CD4-positive, alpha-beta memory T cell (primary cell): Measurements from ENCODE around the gene SYTL3. TPM values are rescaled to one million over a fixed set of nuclear protein-coding genes. Genes with fewer than 3 reads are reported as not detected.

Source experiments
- CTCF ChIA-PET: fragments of 350-600 bp; sonication (Branson Sonifier 250); formaldehyde crosslinking; loops from one replicate; lab custom pipeline; 2021; ENCODE audit warnings: inconsistent platforms; ENCODE audit not compliant: partially characterized antibody; lab: Charles Lee
- POLR2A ChIA-PET: fragments of 350-600 bp; sonication (Branson Sonifier 250); formaldehyde crosslinking; loops from one replicate; lab custom pipeline; 2021; ENCODE audit not compliant: partially characterized antibody; lab: Charles Lee
- DNase-seq, 5 donors: peaks; one replicate each; pipeline versions ENCODE4 v3.0.0 to v3.0.0-alpha.2; 2020 to 2022; ENCODE audit warnings: mixed read lengths in 1 of 5
- H3K27ac ChIP-seq: one replicate; pipeline ENCODE4 v1.7.0; 2013; ENCODE audit warnings: low read depth, low read length
- H3K27me3 ChIP-seq: 2 replicates; pipeline ENCODE4 v1.7.0; 2013; ENCODE audit warnings: mild to moderate bottlenecking, low read length, moderate library complexity; ENCODE audit not compliant: insufficient read depth
- H3K36me3 ChIP-seq: 2 replicates; pipeline ENCODE4 v1.7.0; 2013; ENCODE audit warnings: mild to moderate bottlenecking, low read length, moderate library complexity; ENCODE audit not compliant: insufficient read depth
- H3K4me1 ChIP-seq: 2 replicates; pipeline ENCODE4 v1.7.0; 2013; ENCODE audit warnings: mild to moderate bottlenecking, low read length, moderate library complexity; ENCODE audit not compliant: insufficient read depth
- H3K4me3 ChIP-seq, 2 donors: one replicate each; pipeline ENCODE4 v1.7.0; 2013; ENCODE audit warnings: low read length in 2 of 2, mild to moderate bottlenecking in 1 of 2
- H3K9me3 ChIP-seq, 2 donors: one replicate each; pipeline ENCODE4 v1.7.0; 2013; ENCODE audit warnings: low read length in 2 of 2, control low read depth in 1 of 2; ENCODE audit not compliant: control insufficient read depth in 1 of 2
- H3K27ac Mint-ChIP-seq, 7 donors: one replicate each; pipeline ENCODE4 v1.8.0; 2020 to 2021; ENCODE audit warnings: mixed read lengths in 7 of 7, mild to moderate bottlenecking in 6 of 7, inconsistent platforms in 3 of 7, moderate library complexity in 3 of 7
- H3K27me3 Mint-ChIP-seq, 2 donors: one replicate each; pipeline ENCODE4 v1.8.0; 2020 to 2021; ENCODE audit warnings: mixed read lengths in 2 of 2
- H3K36me3 Mint-ChIP-seq, 2 donors: one replicate each; pipeline ENCODE4 v1.8.0; 2020 to 2021; ENCODE audit warnings: mixed read lengths in 2 of 2, inconsistent platforms in 1 of 2, mild to moderate bottlenecking in 1 of 2
- H3K4me1 Mint-ChIP-seq, 4 donors: one replicate each; pipeline ENCODE4 v1.8.0; 2020 to 2021; ENCODE audit warnings: mixed read lengths in 4 of 4, mild to moderate bottlenecking in 1 of 4
- H3K4me3 Mint-ChIP-seq, 8 donors: one replicate each; pipeline ENCODE4 v1.8.0; 2020 to 2021; ENCODE audit warnings: mixed read lengths in 8 of 8, mild to moderate bottlenecking in 7 of 8, moderate library complexity in 6 of 8, inconsistent platforms in 3 of 8
- H3K9me3 Mint-ChIP-seq, 8 donors: one replicate each; pipeline ENCODE4 v1.8.0; 2020 to 2021; ENCODE audit warnings: mixed read lengths in 8 of 8, mild to moderate bottlenecking in 5 of 8, inconsistent platforms in 3 of 8, moderate library complexity in 1 of 8
- intact Hi-C: fragments of 100-400 bp; cut with micrococcal nuclease; formaldehyde crosslinking; loops from one replicate; pipeline ENCODE4 v1.15.1; 2023
- polyA plus RNA-seq, 2 donors: library from polyadenylated mRNA; unstranded; fragments of 300-500 nt; fragmentation: Illumina TruSeq; gene quantifications; one replicate each; pipeline ENCODE4 v1.2.3, GENCODE V29; 2021
- total RNA-seq, 2 experiments: library from RNA; stranded (reverse); gene quantifications; one replicate each; pipeline ENCODE4 v1.2.3, GENCODE V29; 2021

Gene SYTL3
- total and polyA plus RNA-seq, 4 experiments from 2014 or later = 11.9 to 24.3 (median 17.8) TPM

DNA sequence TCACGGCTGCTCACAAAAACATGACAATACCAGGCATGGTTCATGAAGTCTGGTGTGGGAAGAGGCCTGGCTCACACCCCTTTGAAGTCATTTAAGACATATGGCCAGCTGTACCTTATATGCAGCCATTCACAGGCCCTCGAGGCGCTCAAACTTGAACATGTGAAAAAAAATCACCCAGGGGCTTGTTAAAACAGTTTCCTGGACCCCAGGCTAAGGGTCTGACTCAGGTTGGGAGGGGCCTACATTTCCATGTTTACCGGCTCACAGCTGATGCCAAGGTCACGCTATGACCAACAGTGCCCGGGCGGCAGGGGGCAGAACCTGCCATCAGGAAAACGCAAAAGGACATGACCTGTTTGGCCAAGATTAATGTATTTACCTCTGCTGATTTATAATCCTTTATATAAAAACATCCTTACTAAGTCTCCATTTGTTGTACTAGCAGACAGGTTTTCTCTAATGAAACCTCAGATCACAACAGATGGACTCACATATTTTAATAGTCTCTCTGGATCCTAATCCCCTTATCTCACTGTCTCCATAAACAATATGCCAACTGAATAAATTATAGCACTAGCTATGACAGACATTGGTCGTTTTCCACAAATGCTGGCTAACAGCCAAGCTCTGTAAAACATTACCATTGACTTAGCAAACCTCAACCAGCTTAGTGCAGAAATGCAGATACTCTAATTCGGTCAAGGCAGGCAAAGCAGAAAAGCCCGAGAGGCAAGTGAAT lies 149.4 kb downstream of the SYTL3 start:
- CTCF ChIA-PET = interaction anchor here (2.5 to 2.8 kb wide), 2 partner anchors 10 to 12 kb away, joined by 6 to 9 read pairs; no protein-coding TSS in a partner anchor
- peak overlapping the region in 6 of 7 donors; percentile 55 to 96 (median 84) for H3K27ac Mint-ChIP-seq
- H3K4me1 Mint-ChIP-seq = peaks cover 68 to 96% (median 83%) of the 10 kb centered on the region in 4 donors

DNA sequence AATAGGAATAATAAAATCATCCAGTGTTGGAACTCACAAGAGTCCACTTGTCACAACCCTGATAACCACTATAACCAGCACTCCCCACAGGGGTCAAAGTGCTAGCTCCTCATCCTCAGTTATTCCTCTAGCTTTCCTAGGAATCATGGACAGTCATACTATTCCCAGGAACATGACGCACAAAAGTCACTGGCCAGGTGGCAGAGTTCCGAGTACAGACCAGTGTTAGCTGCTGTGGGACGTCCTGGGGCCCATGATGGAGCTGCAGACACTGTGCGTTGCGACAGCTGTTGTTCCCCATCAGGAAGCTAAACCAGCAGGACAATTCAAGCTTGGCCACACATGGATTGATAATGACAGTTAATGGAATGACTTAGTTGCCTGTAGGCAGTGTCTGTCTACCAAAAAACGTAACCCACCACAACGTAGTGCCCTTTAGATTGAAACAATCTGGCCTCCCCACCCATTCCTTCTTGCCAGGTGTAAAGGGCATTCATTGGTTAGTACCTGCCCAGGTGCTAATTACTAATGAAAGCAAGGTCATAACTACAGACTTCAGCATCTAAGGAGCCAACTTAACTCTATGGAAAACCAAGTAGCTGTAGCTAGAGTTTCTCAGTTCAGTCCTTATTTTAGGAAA lies 151.9 kb downstream of the SYTL3 start:
- Mint-ChIP-seq H3K27me3 (no peaks in the 10 kb centered on the region), H3K4me3 (peak overlapping the region in 5 of 8 donors; percentile 24 to 78 (median 62)), H3K36me3 (peaks cover 24 to 45% of the 10 kb centered on the region in 2 donors), H3K4me1 (peaks cover 71 to 98% (median 84%) of the 10 kb centered on the region in 4 donors), H3K27ac (peak overlapping the region; percentile 29 to 96 (median 82)), H3K9me3 (peaks cover 0 to 4% (median 0%) of the 10 kb centered on the region in 8 donors)
- ChIA-PET POLR2A (interaction anchor here (1.1 to 10.6 kb wide), 6 partner anchors 12 to 68 kb away, joined by 3 to 119 read pairs (median 4); partner anchors contain the start of gene EZR), CTCF (interaction anchor here (2.0 kb wide), 1 partner anchor 68 kb away, joined by 5 read pairs; no protein-coding TSS in a partner anchor)
- H3K27me3 ChIP-seq = no peaks in the 10 kb centered on the region
- H3K4me1 ChIP-seq = peaks cover 98% of the 10 kb centered on the region
- no peak overlapping the region for H3K4me3 ChIP-seq
- intact Hi-C loops = no loop called here
- H3K9me3 ChIP-seq = no peaks in the 10 kb centered on the region
- no peaks in the 10 kb centered on the region for H3K36me3 ChIP-seq
- H3K27ac ChIP-seq = no peak overlapping the region
- no peak for DNase-seq

More for the DNA sequence above, 149.4 kb downstream of the SYTL3 start:
- H3K4me3 Mint-ChIP-seq = peak overlapping the region in 7 of 8 donors; percentile 12 to 71 (median 59)
- peaks cover 18 to 36% of the 10 kb centered on the region in 2 donors for H3K36me3 Mint-ChIP-seq
- POLR2A ChIA-PET = interaction anchor here (1.1 to 10.6 kb wide), 6 partner anchors 9 to 70 kb away, joined by 3 to 119 read pairs (median 6); partner anchors contain the start of gene EZR
- H3K9me3 Mint-ChIP-seq = peaks cover 0 to 1% (median 0%) of the 10 kb centered on the region in 8 donors
- Histone ChIP-seq H3K9me3 (no peaks in the 10 kb centered on the region), H3K4me1 (peaks cover 96% of the 10 kb centered on the region), H3K4me3 (no peak overlapping the region), H3K36me3 (no peaks in the 10 kb centered on the region), H3K27ac (no peak overlapping the region), H3K27me3 (no peaks in the 10 kb centered on the region)
- intact Hi-C loops = loop anchor here (10.0 kb wide), 1 partner anchor 336 kb away; no protein-coding TSS in a partner anchor
- H3K27me3 Mint-ChIP-seq = no peaks in the 10 kb centered on the region
- no peak for DNase-seq

DNA sequence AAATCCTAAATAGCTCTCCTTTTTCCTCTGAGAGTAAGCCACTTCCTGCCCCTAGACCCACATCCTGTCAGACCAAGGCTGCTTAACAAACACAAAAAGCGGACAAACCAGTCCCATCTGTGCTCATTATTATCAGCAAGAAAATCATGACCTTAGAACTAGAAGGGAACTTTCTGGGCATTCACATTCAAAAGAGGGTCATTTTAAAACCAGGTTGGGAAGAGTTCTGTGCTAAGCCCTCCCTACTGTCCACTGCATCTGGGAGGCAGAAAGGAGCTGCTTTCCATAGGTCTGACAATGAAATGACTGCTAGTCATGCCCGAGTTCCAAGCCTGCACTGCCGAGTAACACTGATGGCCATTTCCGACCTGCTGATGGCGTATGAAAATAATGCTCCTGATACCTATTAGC lies 153.9 kb downstream of the SYTL3 start:
- no peaks in the 10 kb centered on the region for H3K27me3 Mint-ChIP-seq
- peak overlapping the region; percentile 85 to 96 (median 92) for H3K27ac Mint-ChIP-seq
- Histone ChIP-seq H3K36me3 (peaks cover 13% of the 10 kb centered on the region), H3K27me3 (no peaks in the 10 kb centered on the region), H3K4me1 (peaks cover 98% of the 10 kb centered on the region), H3K4me3 (peak overlapping the region; percentile 15 to 49), H3K27ac (peak overlapping the region; percentile 52), H3K9me3 (no peaks in the 10 kb centered on the region)
- ChIA-PET POLR2A (interaction anchor here (0.6 to 10.6 kb wide), 18 partner anchors 9 to 1207 kb away, joined by 3 to 119 read pairs (median 4); partner anchors contain the start of genes DYNLT1, EZR and SYTL3), CTCF (interaction anchor here (0.9 to 1.7 kb wide), 5 partner anchors 11 to 60 kb away, joined by 3 to 17 read pairs (median 5); no protein-coding TSS in a partner anchor)
- H3K4me3 Mint-ChIP-seq = peak overlapping the region; percentile 71 to 90 (median 86)
- peaks cover 0 to 2% (median 0%) of the 10 kb centered on the region in 8 donors for H3K9me3 Mint-ChIP-seq
- H3K36me3 Mint-ChIP-seq = peaks cover 34 to 50% of the 10 kb centered on the region in 2 donors
- peaks cover 76 to 98% (median 86%) of the 10 kb centered on the region in 4 donors for H3K4me1 Mint-ChIP-seq
- peak; percentile 68 to 78 (median 73) for DNase-seq
- intact Hi-C loops = loop anchor here (1.0 kb wide), 1 partner anchor 14 kb away; no protein-coding TSS in a partner anchor

DNA sequence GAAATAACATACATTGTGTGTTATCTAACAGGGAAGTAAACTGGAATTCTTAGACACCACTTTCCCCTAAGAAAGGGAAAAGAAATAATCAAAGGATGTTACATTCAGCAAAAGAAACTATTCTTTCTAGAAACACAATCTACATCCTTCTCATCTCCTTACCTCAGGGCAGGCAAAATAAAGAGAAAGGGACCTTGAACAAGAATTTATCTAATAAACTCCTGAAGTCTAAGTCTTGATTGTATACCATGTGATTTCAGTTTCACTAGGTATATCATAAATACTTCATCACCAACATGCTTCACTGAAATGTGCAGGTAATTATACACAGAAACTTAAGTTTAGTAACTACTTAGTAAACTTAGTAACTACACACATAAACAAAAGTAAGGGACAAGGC lies 154.4 kb downstream of the SYTL3 start:
- Histone ChIP-seq H3K4me3 (peak overlapping the region; percentile 15 to 49), H3K4me1 (peaks cover 98% of the 10 kb centered on the region), H3K27ac (peak overlapping the region; percentile 52), H3K36me3 (peaks cover 13% of the 10 kb centered on the region), H3K27me3 (no peaks in the 10 kb centered on the region), H3K9me3 (no peaks in the 10 kb centered on the region)
- DNase-seq = no peak
- ChIA-PET POLR2A (interaction anchor here (1.0 to 10.6 kb wide), 13 partner anchors 10 to 259 kb away, joined by 3 to 119 read pairs (median 6); partner anchors contain the start of genes EZR and SYTL3), CTCF (interaction anchor here (0.9 to 1.7 kb wide), 5 partner anchors 11 to 60 kb away, joined by 3 to 17 read pairs (median 5); no protein-coding TSS in a partner anchor)
- intact Hi-C loops = no loop called here
- Mint-ChIP-seq H3K4me1 (peaks cover 76 to 98% (median 87%) of the 10 kb centered on the region in 4 donors), H3K27me3 (no peaks in the 10 kb centered on the region), H3K36me3 (peaks cover 39 to 53% of the 10 kb centered on the region in 2 donors), H3K9me3 (peaks cover 0 to 2% (median 0%) of the 10 kb centered on the region in 8 donors), H3K27ac (peak overlapping the region; percentile 85 to 96 (median 92)), H3K4me3 (peak overlapping the region; percentile 71 to 90 (median 86))

DNA sequence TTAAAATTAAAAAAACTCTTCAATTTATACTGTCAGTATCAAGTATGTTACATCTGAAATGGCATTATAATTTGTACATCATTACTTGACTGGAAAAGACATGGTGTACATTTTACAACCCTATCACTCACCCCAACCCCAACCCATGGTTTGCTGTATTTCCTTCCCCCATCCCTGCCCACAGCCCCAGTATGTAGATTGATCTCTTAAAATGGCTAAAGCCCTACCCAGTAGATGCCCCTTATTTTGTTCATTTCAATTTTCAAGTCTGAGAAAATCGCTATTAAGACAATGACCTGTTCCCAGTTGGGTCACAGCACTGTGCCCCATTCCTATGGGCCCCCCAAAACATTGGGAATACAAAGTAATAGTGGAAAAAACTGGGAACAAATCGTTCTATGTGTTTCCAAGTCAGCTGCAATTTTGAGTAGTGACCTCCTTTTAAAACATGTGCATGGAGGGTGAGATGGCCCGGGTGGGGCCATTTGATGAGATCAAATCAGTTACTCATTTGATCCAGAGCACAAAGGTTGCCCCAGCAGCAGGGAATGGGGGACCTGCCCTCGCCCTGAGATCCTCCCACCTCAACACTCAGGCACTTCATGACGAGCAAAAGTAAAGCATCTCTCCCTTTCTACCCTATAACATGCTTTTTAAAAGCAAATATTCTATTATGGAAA lies 156.0 kb downstream of the SYTL3 start:
- DNase-seq = no peak
- intact Hi-C loops = no loop called here

More for the DNA sequence above, 156.0 kb downstream of the SYTL3 start:
- Mint-ChIP-seq H3K9me3 (peaks cover 0 to 2% (median 0%) of the 10 kb centered on the region in 8 donors), H3K27me3 (no peaks in the 10 kb centered on the region), H3K36me3 (peaks cover 54 to 59% of the 10 kb centered on the region in 2 donors), H3K4me1 (peaks cover 77 to 98% (median 87%) of the 10 kb centered on the region in 4 donors), H3K27ac (peak overlapping the region; percentile 64 to 96 (median 85)), H3K4me3 (peak overlapping the region in 7 of 8 donors; percentile 51 to 79 (median 61))
- CTCF ChIA-PET = interaction anchor here (1.5 kb wide), 1 partner anchor 17 kb away, joined by 4 read pairs; no protein-coding TSS in a partner anchor
- Histone ChIP-seq H3K4me1 (peaks cover 98% of the 10 kb centered on the region), H3K4me3 (no peak overlapping the region), H3K36me3 (peaks cover 13% of the 10 kb centered on the region), H3K9me3 (no peaks in the 10 kb centered on the region), H3K27ac (no peak overlapping the region), H3K27me3 (no peaks in the 10 kb centered on the region)
- POLR2A ChIA-PET = interaction anchor here (0.6 to 5.3 kb wide), 7 partner anchors 8 to 922 kb away, joined by 3 to 58 read pairs (median 3); partner anchors contain the start of gene EZR
